ENCODE results near the gene YY1.
"Not testable (repeated sequence)": the region's sequence is repeated elsewhere in the genome, so short reads cannot be mapped to it uniquely, and the experiment has no call there.

YY1 gene

GRCh38 chr14:100275214-100275613 lies 36.3 kb downstream of the YY1 start:
- no peak for DNase-seq (ENCODE audit: low spot score)
- no peak for TF ChIP-seq CTCF (IDR thresholded peaks at IDR 0.05; ENCODE audit: extremely low read depth, missing control alignments)

DNA sequence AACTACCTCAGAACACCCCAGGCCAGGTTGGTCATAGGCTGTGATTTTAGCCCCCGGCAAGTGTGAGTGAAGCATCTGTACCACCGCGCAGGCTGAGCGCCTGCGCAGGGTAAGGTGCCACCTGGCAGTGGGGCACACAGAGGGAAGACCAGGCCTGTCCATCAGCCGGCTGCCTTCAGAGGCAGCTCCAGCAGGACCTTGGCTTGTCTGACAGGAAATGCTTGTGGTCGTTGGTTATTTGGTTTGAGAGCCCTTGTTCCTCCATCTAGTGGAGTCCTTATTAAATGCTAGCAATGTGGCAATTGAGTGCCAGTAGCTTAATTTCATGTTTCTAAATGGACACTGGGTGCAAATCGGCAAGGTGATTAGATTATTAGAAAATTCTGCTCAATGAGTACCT lies 39.8 kb downstream of the YY1 start:
- DNase-seq (ENCODE audit: low spot score): peak; percentile 42
- no peak for TF ChIP-seq CTCF (IDR thresholded peaks at IDR 0.05; ENCODE audit: extremely low read depth, missing control alignments)

- TF ChIP-seq CTCF (IDR thresholded peaks at IDR 0.05; ENCODE audit: extremely low read depth, missing control alignments): no peak
- DNase-seq (ENCODE audit: low spot score): no peak
Measured at GRCh38 chr14:100279133-100279532, 40.2 kb downstream of the YY1 start.

GRCh38 chr14:100279563-100279962 lies 40.6 kb downstream of the YY1 start:
- no peak for TF ChIP-seq CTCF (IDR thresholded peaks at IDR 0.05; ENCODE audit: extremely low read depth, missing control alignments)
- no peak for DNase-seq (ENCODE audit: low spot score)

GRCh38 chr14:100281286-100282082 lies 42.5 kb downstream of the YY1 start:
- no peak for DNase-seq (ENCODE audit: low spot score)
- no peak for TF ChIP-seq CTCF (IDR thresholded peaks at IDR 0.05; ENCODE audit: extremely low read depth, missing control alignments)

DNA sequence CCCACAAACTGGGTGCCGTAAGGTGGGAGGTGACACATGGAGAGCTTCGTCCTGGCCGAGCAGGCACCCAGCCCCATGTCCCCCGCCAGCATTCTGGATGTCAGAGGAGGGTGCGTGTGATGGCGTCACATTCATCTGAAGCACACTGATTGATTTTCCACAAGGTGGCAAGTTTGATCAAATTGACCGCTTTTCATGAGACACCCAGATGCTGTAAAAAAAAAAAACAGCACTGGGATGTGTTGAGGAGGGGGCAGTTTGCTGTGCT lies 43.1 kb downstream of the YY1 start:
- DNase-seq (ENCODE audit: low spot score): no peak
- TF ChIP-seq CTCF (IDR thresholded peaks at IDR 0.05; ENCODE audit: extremely low read depth, missing control alignments): no peak

DNA sequence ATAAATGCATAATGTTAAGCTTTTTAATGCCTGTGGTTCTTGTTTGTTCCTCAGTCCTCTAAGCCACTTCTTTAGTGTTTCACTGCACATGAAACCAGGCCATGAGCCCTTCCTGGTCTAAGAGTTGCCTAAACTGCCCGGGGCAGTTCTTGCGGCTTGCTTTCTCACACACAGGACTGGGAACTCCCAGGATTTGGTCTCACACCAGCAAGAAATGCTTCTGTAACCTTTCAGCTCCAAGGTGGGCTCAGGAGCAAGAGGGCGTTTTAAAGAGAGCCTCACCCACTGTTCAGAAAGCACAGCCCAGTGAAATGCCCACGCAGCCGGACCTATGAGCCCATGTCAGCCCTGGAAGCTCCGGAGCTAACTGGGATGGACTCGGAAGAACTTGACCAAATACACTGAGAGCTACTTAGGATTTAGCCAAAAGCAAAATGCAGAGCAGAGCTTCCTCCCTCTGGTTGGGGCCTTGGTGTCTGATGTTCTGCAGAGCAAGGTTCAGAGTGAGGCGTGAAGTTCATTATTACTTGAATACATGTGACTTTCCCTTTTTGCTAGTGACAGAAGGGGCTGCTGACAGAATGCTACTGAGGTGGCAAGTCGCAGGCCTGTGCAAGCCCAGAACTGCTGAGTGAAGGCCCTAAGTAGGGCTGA lies 43.9 kb downstream of the YY1 start:
- DNase-seq (ENCODE audit: low spot score): no peak
- no peak for TF ChIP-seq CTCF (IDR thresholded peaks at IDR 0.05; ENCODE audit: extremely low read depth, missing control alignments)

DNA sequence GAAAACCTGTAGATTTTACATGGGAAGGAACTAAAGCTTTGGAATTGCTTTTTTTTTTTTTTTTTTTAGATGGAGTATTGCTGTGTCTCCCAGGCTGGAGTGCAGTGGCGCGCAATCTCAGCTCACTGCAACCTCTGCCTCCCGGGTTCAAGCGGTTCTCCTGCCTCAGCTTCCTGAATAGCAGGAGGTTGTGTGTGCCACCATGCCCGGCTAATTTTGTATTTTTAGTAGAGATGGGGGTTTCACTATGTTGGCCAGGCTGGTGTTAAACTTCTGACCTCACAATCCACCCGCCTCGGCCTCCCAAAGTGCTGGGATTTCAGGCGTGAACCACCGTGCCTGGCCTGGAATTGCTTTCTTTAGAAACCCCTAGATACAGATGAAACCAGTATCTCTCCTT lies 44.5 kb downstream of the YY1 start:
- DNase-seq (ENCODE audit: low spot score): not testable (repeated sequence)
